Measurements from ENCODE around the gene PLPP1. TPM values are rescaled to one million over a fixed set of nuclear protein-coding genes. Genes with fewer than 3 reads are reported as not detected.

PLPP1 gene
- total RNA-seq, 2 donors from 2014 or later: 56.8 to 87.8 TPM

GRCh38 chr5:55429613-55430253, 105.0 kb downstream of the PLPP1 start:
- intact Hi-C loops (cut with DNase I): loop anchor here in 1 of 2 donors (5.0 to 10.0 kb wide), 2 partner anchors 103 to 205 kb away; partner anchors contain the start of gene PLPP1
- ATAC-seq (peak; percentile 10 to 20), DNase-seq (peak; percentile 36)

GRCh38 chr5:55429221-55429612, 105.5 kb downstream of the PLPP1 start:
- no peak for DNase-seq
- ATAC-seq: no peak
- intact Hi-C loops (cut with DNase I): loop anchor here in 1 of 2 donors (5.0 to 10.0 kb wide), 2 partner anchors 103 to 206 kb away; partner anchors contain the start of gene PLPP1

- intact Hi-C loops (cut with DNase I): loop anchor here in 1 of 2 donors (5.0 to 10.0 kb wide), 2 partner anchors 105 to 208 kb away; partner anchors contain the start of gene PLPP1
- peak; percentile 45 for DNase-seq
- ATAC-seq: peak; percentile 83 to 88
These were observed 107.6 kb downstream of the PLPP1 start for GRCh38 chr5:55427157-55427556.

GRCh38 chr5:55426455-55426854, 108.3 kb downstream of the PLPP1 start:
- DNase-seq: no peak
- intact Hi-C loops (cut with DNase I): loop anchor here in 1 of 2 donors (5.0 to 10.0 kb wide), 2 partner anchors 106 to 208 kb away; partner anchors contain the start of gene PLPP1
- no peak for ATAC-seq

- ATAC-seq: peak in 1 of 2 donors; percentile 14
- intact Hi-C loops (cut with DNase I): loop anchor here in 1 of 2 donors (10.0 kb wide), 1 partner anchor 214 kb away; no protein-coding TSS in a partner anchor
- DNase-seq: no peak
These were observed 113.7 kb downstream of the PLPP1 start for GRCh38 chr5:55421074-55421529.

GRCh38 chr5:55418994-55419968, 115.5 kb downstream of the PLPP1 start:
- DNase-seq: no peak
- intact Hi-C loops (cut with DNase I): no loop called here
- no peak for ATAC-seq

GRCh38 chr5:55416306-55416705, 118.5 kb downstream of the PLPP1 start:
- peak in 1 of 2 donors; percentile 34 for ATAC-seq
- no peak for DNase-seq
- intact Hi-C loops (cut with DNase I): no loop called here

- ATAC-seq (peak in 1 of 2 donors; percentile 56), DNase-seq (no peak)
- intact Hi-C loops (cut with DNase I): no loop called here
These were observed 119.7 kb downstream of the PLPP1 start for GRCh38 chr5:55415071-55415470.

GRCh38 chr5:55413644-55414043, 121.1 kb downstream of the PLPP1 start:
- intact Hi-C loops (cut with DNase I): no loop called here
- no peak for DNase-seq
- ATAC-seq: no peak

GRCh38 chr5:55411876-55412275, 122.9 kb downstream of the PLPP1 start:
- no peak for DNase-seq
- intact Hi-C loops (cut with DNase I): no loop called here

GRCh38 chr5:55410845-55411244, 123.9 kb downstream of the PLPP1 start:
- no peak for ATAC-seq
- no peak for DNase-seq
- intact Hi-C loops (cut with DNase I): no loop called here

More at GRCh38 chr5:55411876-55412275, 122.9 kb downstream of the PLPP1 start:
- no peak for ATAC-seq

GRCh38 chr5:55409775-55410174, 125.0 kb downstream of the PLPP1 start:
- no peak for DNase-seq
- ATAC-seq: no peak
- intact Hi-C loops (cut with DNase I): loop anchor here in 1 of 2 donors (5.0 kb wide), 1 partner anchor 283 kb away; no protein-coding TSS in a partner anchor

- intact Hi-C loops (cut with DNase I): loop anchor here (1.0 to 5.0 kb wide), 2 partner anchors 284 kb away; no protein-coding TSS in a partner anchor
- DNase-seq (no peak), ATAC-seq (no peak)
These were observed 126.8 kb downstream of the PLPP1 start for GRCh38 chr5:55407984-55408383.

GRCh38 chr5:55407059-55407684, 127.6 kb downstream of the PLPP1 start:
- peak; percentile 71 to 78 for ATAC-seq

GRCh38 chr5:55406292-55406691, 128.5 kb downstream of the PLPP1 start:
- intact Hi-C loops (cut with DNase I): loop anchor here in 1 of 2 donors (5.0 kb wide), 1 partner anchor 286 kb away; no protein-coding TSS in a partner anchor
- no peak for DNase-seq
- ATAC-seq: no peak

More at GRCh38 chr5:55407059-55407684, 127.6 kb downstream of the PLPP1 start:
- intact Hi-C loops (cut with DNase I): loop anchor here (1.0 to 5.0 kb wide), 2 partner anchors 285 kb away; no protein-coding TSS in a partner anchor
- no peak for DNase-seq

GRCh38 chr5:55402199-55402598, 132.6 kb downstream of the PLPP1 start:
- DNase-seq: no peak
- intact Hi-C loops (cut with DNase I): no loop called here
- ATAC-seq: no peak

- no peak for DNase-seq
- no peak for ATAC-seq
- intact Hi-C loops (cut with DNase I): no loop called here
These were observed 141.1 kb downstream of the PLPP1 start for GRCh38 chr5:55393501-55394175.

GRCh38 chr5:55392669-55393068, 142.1 kb downstream of the PLPP1 start:
- DNase-seq (no peak), ATAC-seq (no peak)
- intact Hi-C loops (cut with DNase I): no loop called here

Data from left cardiac atrium (tissue), 4 donors.